Measurements from ENCODE around the gene UGT2B7. TPM values are rescaled to one million over a fixed set of nuclear protein-coding genes. Genes with fewer than 3 reads are reported as not detected.

UGT2B7 gene
- total RNA-seq, 4 donors from 2014 or later = not detected

DNA sequence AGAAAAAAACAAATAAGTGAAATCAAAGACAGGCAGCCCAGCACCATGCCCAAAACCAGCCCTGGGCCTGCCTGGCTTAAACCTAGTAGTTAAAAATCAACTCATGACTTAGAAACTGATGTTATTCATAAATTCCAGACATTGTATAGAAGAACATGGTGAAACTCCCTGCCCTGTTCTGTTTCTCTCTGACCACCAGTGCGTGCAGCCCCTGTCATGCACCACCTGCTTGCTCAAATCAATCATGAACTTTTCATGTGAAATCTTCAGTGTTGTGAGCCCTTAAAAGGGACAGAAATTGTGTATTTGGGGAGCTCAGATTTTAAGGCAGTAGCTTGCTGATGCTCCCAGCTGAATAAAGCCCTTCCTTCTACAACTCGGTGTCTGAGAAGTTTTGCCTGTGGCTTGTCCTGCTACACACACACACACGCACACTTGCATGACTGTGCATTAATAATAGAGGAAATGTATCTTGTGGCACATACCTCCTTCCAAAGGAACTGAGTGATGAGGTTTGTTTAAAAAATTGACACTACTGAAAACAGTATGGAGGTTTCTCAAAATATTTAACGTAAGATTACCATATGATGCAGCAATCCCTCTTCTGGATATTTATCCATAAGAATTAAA is 39.2 kb upstream of the UGT2B7 start:
- DNase-seq (ENCODE audit: low spot score) (no peak), ATAC-seq (ENCODE audit: low FRiP score) (no peak)
- TF ChIP-seq, protein P1, sequence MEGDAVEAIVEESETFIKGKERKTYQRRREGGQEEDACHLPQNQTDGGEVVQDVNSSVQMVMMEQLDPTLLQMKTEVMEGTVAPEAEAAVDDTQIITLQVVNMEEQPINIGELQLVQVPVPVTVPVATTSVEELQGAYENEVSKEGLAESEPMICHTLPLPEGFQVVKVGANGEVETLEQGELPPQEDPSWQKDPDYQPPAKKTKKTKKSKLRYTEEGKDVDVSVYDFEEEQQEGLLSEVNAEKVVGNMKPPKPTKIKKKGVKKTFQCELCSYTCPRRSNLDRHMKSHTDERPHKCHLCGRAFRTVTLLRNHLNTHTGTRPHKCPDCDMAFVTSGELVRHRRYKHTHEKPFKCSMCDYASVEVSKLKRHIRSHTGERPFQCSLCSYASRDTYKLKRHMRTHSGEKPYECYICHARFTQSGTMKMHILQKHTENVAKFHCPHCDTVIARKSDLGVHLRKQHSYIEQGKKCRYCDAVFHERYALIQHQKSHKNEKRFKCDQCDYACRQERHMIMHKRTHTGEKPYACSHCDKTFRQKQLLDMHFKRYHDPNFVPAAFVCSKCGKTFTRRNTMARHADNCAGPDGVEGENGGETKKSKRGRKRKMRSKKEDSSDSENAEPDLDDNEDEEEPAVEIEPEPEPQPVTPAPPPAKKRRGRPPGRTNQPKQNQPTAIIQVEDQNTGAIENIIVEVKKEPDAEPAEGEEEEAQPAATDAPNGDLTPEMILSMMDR (IDR thresholded peaks at IDR 0.05) = no peak

DNA sequence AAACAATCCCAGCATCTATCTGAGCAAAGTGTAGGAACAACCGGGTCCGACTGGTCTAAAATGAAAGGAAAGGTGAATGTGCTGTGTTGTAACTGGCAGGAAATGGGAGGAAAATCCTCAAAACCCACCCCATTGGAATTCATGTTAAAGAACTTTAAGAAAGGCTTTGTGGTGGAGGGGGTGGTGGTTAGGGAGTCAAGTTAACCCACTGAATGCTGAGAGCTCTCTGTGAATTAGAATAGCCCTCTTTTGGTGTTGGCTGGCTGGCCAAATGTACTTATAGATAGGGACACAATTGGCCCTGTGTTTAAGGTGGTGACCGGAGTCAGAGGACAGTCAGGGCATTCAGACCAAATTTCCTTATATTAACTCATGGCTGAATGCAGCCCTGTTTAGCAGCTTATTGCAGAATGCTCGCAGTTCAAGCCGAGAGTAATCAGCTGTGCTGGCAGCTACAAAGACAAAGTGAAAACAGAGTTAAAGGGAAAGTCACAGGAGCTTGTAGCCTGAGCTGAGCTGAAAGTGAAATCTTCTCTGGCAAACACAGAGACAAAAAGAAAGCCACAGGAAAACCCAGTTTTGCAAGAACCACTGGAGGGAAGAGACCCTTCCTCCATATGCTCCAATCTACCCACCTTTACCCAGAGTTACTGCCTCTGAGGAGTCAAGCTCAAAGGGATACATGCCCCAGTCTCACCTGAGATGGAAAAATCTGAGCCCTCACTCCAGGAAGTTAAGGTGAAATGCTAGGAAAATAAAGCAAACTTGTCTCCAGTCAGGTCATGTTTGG is 38.5 kb upstream of the UGT2B7 start:
- ATAC-seq (ENCODE audit: low FRiP score) (no peak), DNase-seq (ENCODE audit: low spot score) (no peak)
- TF ChIP-seq, protein P1 (IDR thresholded peaks at IDR 0.05) = no peak

DNA sequence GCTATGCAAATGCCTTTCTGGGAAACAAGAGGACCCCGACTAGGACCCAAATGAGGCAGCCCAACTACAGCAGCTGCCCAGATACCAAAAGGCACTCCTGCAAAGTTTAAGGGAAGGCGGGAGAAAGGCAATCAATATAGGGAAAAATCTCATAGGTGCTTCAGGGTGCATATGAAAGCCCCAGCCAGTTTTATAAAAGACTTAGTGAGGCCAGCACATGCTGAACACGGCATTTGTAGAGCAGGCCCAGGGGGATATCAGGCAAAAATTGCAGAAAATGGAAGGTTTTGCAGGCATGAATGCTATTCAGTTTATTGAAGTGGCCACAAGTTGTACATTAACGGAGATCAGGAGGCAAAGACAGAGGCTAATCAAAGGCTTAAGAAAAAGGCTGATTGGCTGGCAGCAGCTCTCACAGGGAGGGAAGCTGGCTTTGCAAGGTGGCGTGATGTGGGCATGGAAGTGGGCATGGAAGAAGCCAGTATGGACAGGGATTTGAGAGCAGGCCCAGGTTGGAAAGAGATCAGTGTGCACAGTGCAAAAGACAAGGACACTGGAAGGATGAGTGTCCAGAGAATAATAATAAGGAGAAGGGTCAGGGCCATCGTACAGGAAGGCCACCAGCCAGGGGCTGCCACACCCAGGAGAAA is 37.7 kb upstream of the UGT2B7 start:
- TF ChIP-seq, protein P1 (IDR thresholded peaks at IDR 0.05) = no peak
- no peak for ATAC-seq (ENCODE audit: low FRiP score)
- DNase-seq (ENCODE audit: low spot score) = no peak

DNA sequence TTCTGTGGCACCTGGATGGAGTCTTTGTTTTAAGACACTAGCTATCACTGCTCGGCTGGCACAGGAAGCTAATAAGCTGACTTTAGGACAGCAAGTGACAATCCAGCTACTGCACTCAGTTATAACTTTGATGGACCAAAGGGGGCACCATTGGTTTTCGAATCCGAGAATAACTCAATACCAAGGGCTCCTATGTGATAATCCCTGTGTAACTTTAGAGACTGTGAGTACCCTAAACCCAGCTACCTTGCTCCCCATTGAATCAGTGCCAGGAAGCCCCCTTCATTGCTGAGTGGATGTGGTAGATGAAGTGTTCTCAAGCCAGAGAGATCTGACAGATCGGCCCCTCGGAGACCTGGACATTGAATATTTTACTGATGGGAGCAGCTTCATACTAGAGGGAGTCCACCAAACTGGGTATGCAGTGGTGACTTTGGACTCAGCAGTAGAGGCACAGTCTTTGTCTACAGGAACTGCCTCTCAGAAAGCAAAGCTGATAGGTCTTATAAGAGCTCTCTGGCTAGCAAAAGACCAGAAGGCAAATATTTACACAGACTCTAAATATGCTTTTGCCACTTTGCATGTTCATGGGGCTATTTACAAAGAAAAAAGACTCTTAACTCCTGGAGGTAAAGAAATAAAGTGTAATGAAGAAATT is 35.5 kb upstream of the UGT2B7 start:
- ATAC-seq (ENCODE audit: low FRiP score) (no peak), DNase-seq (ENCODE audit: low spot score) (no peak)
- TF ChIP-seq, protein P1 (IDR thresholded peaks at IDR 0.05) = no peak

DNA sequence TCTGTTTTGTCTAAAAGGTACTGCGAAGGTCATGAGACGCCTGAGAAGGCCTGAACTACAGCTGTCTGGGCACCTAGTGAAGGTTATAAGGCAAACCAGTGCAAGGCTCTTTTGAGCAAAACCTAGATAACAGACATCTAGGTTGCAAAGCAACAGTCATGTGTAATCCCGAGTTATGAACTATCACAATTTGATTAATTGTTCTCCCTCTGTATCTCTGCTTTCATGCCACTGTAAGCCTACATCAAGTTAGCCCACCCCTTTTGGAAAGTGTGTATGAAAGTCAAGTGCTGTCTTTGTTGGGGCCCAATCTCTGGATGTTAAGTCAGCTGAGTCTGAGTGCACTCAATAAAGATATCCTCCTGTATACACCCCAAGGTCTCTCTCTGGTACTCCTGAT is 31.9 kb upstream of the UGT2B7 start:
- ATAC-seq (ENCODE audit: low FRiP score) = no peak
- DNase-seq (ENCODE audit: low spot score) = no peak

DNA sequence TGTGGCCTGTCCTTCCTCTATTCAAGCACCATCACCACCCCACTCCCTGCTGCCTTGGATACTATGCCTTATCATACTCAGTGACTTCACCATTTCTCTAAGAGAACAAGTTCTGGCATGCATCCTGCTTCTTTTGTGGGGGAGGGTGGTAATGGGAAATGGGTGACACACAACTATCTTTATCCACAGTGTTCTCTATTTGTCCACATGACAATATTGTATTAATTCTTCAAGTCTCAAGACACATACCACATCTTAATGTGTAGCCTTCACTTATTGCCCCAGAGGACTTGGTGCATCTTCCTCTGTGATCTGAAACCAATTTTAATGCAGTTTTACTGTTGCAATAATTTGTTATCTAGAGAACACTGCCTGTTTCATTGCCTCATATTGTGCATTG is 29.3 kb upstream of the UGT2B7 start:
- TF ChIP-seq, protein P1 (IDR thresholded peaks at IDR 0.05) = no peak
- no peak for DNase-seq (ENCODE audit: low spot score)
- ATAC-seq (ENCODE audit: low FRiP score) = no peak

More for the DNA sequence above, 31.9 kb upstream of the UGT2B7 start:
- TF ChIP-seq, protein P1 (IDR thresholded peaks at IDR 0.05) = no peak

All from omental fat pad (tissue), 4 donors.